ENCODE measurements around the gene GSS. TPM values are rescaled to one million over a fixed set of nuclear protein-coding genes. Genes with fewer than 3 reads are reported as not detected.

GSS gene
- total and polyA plus RNA-seq, 2 of the 8 experiments (the other 6 are each of a cell fraction or from before 2014, with no cell fraction given): 34.6 to 43.2 TPM

- TF ChIP-seq TEAD4 (IDR thresholded peaks at IDR 0.05; ENCODE audit: low read depth, low read length): no peak
- no peak for TF ChIP-seq BACH1 (IDR thresholded peaks at IDR 0.05; ENCODE audit: low read length)
- TF ChIP-seq MAX (IDR thresholded peaks at IDR 0.05): no peak
- TF ChIP-seq CHD1 (IDR thresholded peaks at IDR 0.05; ENCODE audit: low read depth, low read length): no peak
These were observed 9.4 kb upstream of the GSS start (continued) for GRCh38 chr20:34965051-34965450.

All from H1 (cell line).